Activated T-cell treated with anti-CD3 and anti-CD28 coated beads for 24 hours (primary cell): ENCODE data around the gene COL5A1.

Source experiments
- DNase-seq: peaks from one replicate; pipeline ENCODE4 v3.0.0-alpha.2; 2020; ENCODE audit warnings: low read depth

COL5A1 gene

GRCh38 chr9:134770972-134771971 lies 129.7 kb downstream of the COL5A1 start:
- no peak for DNase-seq

GRCh38 chr9:134772331-134772730 lies 130.7 kb downstream of the COL5A1 start:
- DNase-seq: no peak

GRCh38 chr9:134773842-134774241 lies 132.2 kb downstream of the COL5A1 start:
- DNase-seq: no peak

GRCh38 chr9:134774410-134774809 lies 132.8 kb downstream of the COL5A1 start:
- no peak for DNase-seq

GRCh38 chr9:134775081-134775951 lies 133.7 kb downstream of the COL5A1 start:
- DNase-seq: no peak

GRCh38 chr9:134776080-134776796 lies 134.6 kb downstream of the COL5A1 start:
- no peak for DNase-seq

- no peak for DNase-seq
These were observed 135.6 kb downstream of the COL5A1 start for GRCh38 chr9:134777153-134777552.

- no peak for DNase-seq
These were observed 136.6 kb downstream of the COL5A1 start for GRCh38 chr9:134778156-134778555.

GRCh38 chr9:134778841-134779411 lies 137.3 kb downstream of the COL5A1 start:
- DNase-seq: no peak

GRCh38 chr9:134779640-134780039 lies 138.0 kb downstream of the COL5A1 start:
- DNase-seq: no peak

- no peak for DNase-seq
These were observed 140.1 kb downstream of the COL5A1 start for GRCh38 chr9:134781591-134782302.

GRCh38 chr9:134782921-134783698 lies 141.5 kb downstream of the COL5A1 start:
- DNase-seq: no peak

- DNase-seq: no peak
These were observed 142.1 kb downstream of the COL5A1 start for GRCh38 chr9:134783699-134784039.

GRCh38 chr9:134784577-134785305 lies 143.1 kb downstream of the COL5A1 start:
- DNase-seq: no peak

GRCh38 chr9:134785325-134786108 lies 143.9 kb downstream of the COL5A1 start:
- DNase-seq: no peak

- DNase-seq: no peak
These were observed 146.3 kb downstream of the COL5A1 start for GRCh38 chr9:134787601-134788531.

GRCh38 chr9:134789168-134789567 lies 147.6 kb downstream of the COL5A1 start:
- DNase-seq: no peak

GRCh38 chr9:134791009-134791408 lies 149.4 kb downstream of the COL5A1 start:
- DNase-seq: no peak
